GM23248 (cell line): ENCODE results near the gene HMGN1.

Source experiments
- EZH2 ChIP-seq: fragments of 200-600 bp; sonication (generic); IDR thresholded peaks from 2 replicates; pipeline ENCODE4 v1.6.1; 2018; ENCODE audit warnings: antibody characterized with exemption, mild to moderate bottlenecking; ENCODE audit not compliant: insufficient read depth, poor library complexity, severe bottlenecking
- EZH2phosphoT487 ChIP-seq: fragments of 200-600 bp; sonication (generic); IDR thresholded peaks from 2 replicates; pipeline ENCODE4 v1.6.1; 2018; ENCODE audit warnings: antibody characterized with exemption, moderate library complexity, mild to moderate bottlenecking, low read depth; ENCODE audit not compliant: insufficient read depth

GRCh38 chr21:39296891-39297290 is 52.0 kb downstream of the HMGN1 start:
- no peak for TF ChIP-seq EZH2
- no peak for TF ChIP-seq EZH2phosphoT487
